Measurements from ENCODE around the gene SERPINB2. TPM values are rescaled to one million over a fixed set of nuclear protein-coding genes. Genes with fewer than 3 reads are reported as not detected.
"Not testable (repeated sequence)": the region's sequence is repeated elsewhere in the genome, so short reads cannot be mapped to it uniquely, and the experiment has no call there.

The SERPINB2 gene
- total RNA-seq, 1 experiment from 2014 or later = 1.8 TPM

- no peak for DNase-seq (ENCODE audit: low read depth)
Measured at GRCh38 chr18:63930773-63931354, 43.4 kb downstream of the SERPINB2 start.

- DNase-seq (ENCODE audit: low read depth) = peak; percentile 80
Measured at GRCh38 chr18:63936156-63936931, 48.8 kb downstream of the SERPINB2 start.

DNA sequence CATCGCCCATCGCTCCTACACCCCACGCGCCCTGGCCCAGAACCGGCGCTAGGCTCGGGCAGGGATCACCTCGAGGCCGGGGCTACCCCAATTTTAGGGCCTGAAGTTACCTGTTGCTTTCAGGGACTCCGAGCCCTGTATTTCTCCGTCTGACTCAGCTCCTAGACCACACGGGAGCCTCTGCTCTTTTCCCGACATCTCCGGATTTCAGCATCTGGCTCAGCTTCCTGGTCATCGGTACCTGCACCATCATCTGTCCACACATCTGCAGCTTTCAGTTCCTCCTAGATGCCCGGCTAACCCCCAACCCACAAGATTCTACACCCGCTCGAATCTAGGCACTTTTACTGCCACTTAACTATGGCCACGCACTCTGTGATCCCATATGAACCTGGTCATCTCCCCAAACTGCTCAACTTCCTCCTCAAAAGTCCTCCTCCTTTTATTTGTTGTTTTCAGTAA lies 49.5 kb downstream of the SERPINB2 start:
- no peak for DNase-seq (ENCODE audit: low read depth)

DNA sequence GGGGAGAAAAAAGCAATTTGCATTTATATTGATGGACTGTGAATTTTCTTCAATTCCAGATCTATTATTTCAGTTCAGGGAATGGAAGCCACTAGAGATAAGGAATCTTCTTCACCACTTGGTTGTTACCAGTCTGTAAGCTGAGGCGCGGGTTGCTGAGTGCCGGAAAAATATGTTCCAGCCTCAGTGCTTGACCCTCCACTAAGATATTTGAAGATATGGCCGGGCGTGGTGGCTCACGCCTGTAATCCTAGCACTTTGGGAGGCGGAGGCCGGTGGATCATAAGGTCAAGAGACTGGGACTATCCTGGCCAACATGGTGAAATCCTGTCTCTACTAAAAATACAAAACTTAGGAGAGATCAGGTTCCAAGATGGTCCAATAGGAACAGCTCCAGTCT lies 52.5 kb downstream of the SERPINB2 start:
- DNase-seq (ENCODE audit: low read depth) = no peak

DNA sequence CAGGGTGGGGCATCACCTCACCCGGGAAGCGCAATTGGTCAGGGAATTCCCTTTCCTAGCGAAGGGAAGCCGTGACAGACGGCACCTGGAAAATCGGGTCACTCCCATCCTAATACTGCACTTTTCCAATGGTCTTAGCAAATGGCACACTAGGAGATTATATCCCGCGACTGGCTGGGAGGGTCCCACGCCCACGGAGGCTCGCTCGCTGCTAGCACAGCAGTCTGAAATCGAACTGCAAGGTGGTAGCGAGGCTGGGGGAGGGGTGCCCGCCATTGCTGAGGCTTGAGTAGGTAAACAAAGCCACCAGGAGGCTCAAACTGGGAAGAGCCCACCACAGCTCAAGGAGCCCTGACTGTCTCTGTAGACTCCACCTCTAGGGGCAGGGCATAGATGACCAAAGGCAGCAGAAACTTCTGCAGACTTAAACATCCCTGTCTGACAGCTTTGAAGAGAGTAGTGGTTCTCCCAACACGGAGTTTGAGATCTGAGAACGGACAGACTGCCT lies 53.1 kb downstream of the SERPINB2 start:
- DNase-seq (ENCODE audit: low read depth) = not testable (repeated sequence)

- no peak for DNase-seq (ENCODE audit: low read depth)
Measured at GRCh38 chr18:63947051-63947790, 59.7 kb downstream of the SERPINB2 start.

- no peak for DNase-seq (ENCODE audit: low read depth)
Measured at GRCh38 chr18:63949068-63949737, 61.7 kb downstream of the SERPINB2 start, which contains the start of gene HMSD. HMSD (plus strand) TSS chr18:63949301; CDS start chr18:63953456, 4,155 bp downstream.

GRCh38 chr18:63951302-63951705 lies 63.8 kb downstream of the SERPINB2 start:
- peak; percentile 46 for DNase-seq (ENCODE audit: low read depth)

Other genes with a start within 250 kb of the SERPINB2 start
- gene SERPINB4, start 243.4 kb upstream of the SERPINB2 start, total RNA-seq (2014; rRNA removed; shearing (Covaris generic)) = not detected in 2 replicates
- gene SERPINB3, start 225.8 kb upstream of the SERPINB2 start, total RNA-seq (2014; rRNA removed; shearing (Covaris generic)) = not detected in 2 replicates
- not detected in 2 replicates for gene SERPINB11, start 184.7 kb upstream of the SERPINB2 start, total RNA-seq (2014; rRNA removed; shearing (Covaris generic))
- 50.9 and 71.5 TPM in 2 replicates for gene SERPINB7, start 112.3 kb upstream of the SERPINB2 start, total RNA-seq (2014; rRNA removed; shearing (Covaris generic))
- not detected in 2 replicates for gene SERPINB10, start 20.3 kb downstream of the SERPINB2 start, total RNA-seq (2014; rRNA removed; shearing (Covaris generic))
- gene HMSD, start 61.6 kb downstream of the SERPINB2 start, total RNA-seq (2014; rRNA removed; shearing (Covaris generic)) = not detected in 2 replicates
- gene SERPINB8, start 82.4 kb downstream of the SERPINB2 start, total RNA-seq (2014; rRNA removed; shearing (Covaris generic)) = 30.6 and 39.6 TPM in 2 replicates

Data from HT1080 (cell line).